ENCODE measurements around the gene NRXN3. TPM values are rescaled to one million over a fixed set of nuclear protein-coding genes. Genes with fewer than 3 reads are reported as not detected.
A peak's percentile ranks its signal among the peaks of the same experiment; 100 is the strongest.

The NRXN3 gene
- total RNA-seq, 1 donor from 2014 or later, result 1.0 TPM

GRCh38 chr14:79357307-79357706 is 1187.1 kb downstream of the NRXN3 start:
- intact Hi-C loops (cut with micrococcal nuclease), result no loop called here
- no peak for DNase-seq
- no peak for ATAC-seq

- intact Hi-C loops (cut with micrococcal nuclease), result no loop called here
- ATAC-seq (no peak), DNase-seq (no peak)
These were observed 1193.1 kb downstream of the NRXN3 start for GRCh38 chr14:79363291-79363690.

DNA sequence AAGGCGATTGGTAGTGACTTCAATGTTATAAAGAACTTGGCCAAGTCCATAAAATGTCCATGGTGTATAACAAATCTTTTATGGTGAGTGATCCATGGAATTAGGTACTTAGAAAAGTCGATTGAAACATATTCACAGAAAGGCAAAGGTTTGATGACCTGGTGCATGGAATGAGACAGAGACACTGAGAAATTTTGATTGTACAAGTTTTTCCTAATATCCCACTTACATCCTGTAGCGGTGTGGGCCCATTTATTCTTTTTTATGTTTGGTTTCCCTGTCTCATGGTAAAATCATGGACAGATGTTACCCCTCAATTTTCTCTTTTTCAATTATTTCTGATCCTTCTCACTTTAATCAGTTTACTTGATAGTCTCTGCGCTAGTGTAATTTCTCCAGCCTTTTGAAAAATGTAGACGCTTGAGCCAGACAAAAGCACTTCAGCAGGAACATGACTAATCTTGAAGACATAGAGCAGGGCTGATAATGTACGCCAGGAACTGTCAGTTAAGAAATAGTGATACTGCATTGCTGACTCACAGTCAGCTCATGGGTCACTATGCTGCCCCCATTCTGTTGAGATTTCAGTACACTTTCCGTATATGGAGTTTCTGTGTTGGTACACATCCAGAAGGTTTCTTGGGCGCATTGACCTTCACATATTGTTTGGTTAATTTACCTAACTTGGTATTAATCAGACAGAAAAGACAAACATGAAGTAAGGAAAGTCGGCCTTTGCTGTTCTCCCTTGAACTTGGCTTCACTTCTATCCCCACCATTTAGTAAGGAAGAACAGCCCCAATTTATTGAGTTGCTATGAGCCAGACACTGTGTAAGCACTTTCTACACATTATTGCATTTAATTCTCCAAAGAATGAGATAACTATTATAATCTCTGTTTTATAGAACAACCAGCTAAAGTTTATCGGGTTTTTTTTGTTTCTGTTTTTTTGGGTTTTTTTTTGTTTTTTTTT is 1199.5 kb downstream of the NRXN3 start:
- intact Hi-C loops (cut with micrococcal nuclease), result no loop called here
- DNase-seq (no peak), ATAC-seq (peak; percentile 41)

- intact Hi-C loops (cut with micrococcal nuclease), result no loop called here
- DNase-seq (no peak), ATAC-seq (no peak)
These were observed 1200.8 kb downstream of the NRXN3 start for GRCh38 chr14:79370969-79371368.

GRCh38 chr14:79373451-79373850 is 1203.3 kb downstream of the NRXN3 start:
- intact Hi-C loops (cut with micrococcal nuclease), result no loop called here
- no peak for ATAC-seq
- DNase-seq, result no peak

- DNase-seq (no peak), ATAC-seq (no peak)
- intact Hi-C loops (cut with micrococcal nuclease), result no loop called here
These were observed 1205.2 kb downstream of the NRXN3 start for GRCh38 chr14:79375356-79375755.

GRCh38 chr14:79376557-79376956 is 1206.4 kb downstream of the NRXN3 start:
- intact Hi-C loops (cut with micrococcal nuclease), result no loop called here
- no peak for DNase-seq

GRCh38 chr14:79378020-79378419 is 1207.8 kb downstream of the NRXN3 start:
- intact Hi-C loops (cut with micrococcal nuclease), result no loop called here
- no peak for DNase-seq
- ATAC-seq, result no peak

More at GRCh38 chr14:79376557-79376956, 1206.4 kb downstream of the NRXN3 start:
- ATAC-seq, result no peak

GRCh38 chr14:79379266-79379665 is 1209.1 kb downstream of the NRXN3 start:
- ATAC-seq, result no peak
- no peak for DNase-seq
- intact Hi-C loops (cut with micrococcal nuclease), result no loop called here

DNA sequence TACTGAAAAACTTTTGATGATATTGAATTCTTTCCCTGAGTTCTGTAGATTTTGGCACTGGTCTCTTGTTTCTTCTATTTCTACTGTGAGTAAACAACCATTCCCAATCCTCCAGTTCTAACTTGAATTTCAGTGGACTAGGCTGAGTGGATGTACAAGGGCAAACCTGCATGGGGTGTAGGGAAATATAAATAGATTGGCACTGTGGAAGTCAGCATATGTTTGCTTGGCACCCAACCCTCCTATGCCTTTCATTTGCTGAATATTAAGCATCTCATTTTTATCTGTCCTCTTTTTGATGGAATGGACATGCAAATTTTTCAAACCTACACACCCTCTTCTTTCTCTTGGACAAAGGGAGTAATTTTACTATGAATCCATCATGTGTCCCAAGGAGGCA is 1212.9 kb downstream of the NRXN3 start:
- ATAC-seq (no peak), DNase-seq (no peak)
- intact Hi-C loops (cut with micrococcal nuclease), result no loop called here

DNA sequence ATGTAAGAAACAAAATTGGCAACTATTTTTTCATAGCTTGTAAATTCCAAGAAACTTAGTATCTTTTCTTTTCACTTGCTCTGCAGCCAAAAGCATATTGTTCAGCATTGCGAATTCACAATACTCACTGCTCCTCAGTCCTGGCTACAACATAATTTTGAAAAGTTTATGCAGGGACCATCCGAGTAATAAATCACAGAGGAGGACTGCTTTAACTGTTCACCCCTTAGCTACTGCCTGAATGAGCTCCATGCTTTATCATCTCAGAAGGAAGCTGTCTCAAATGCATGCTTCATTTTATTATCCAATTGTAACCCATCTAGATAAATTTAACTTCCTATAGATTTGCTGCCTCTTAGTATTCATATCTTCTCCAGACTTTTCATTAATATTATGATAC is 1213.3 kb downstream of the NRXN3 start:
- intact Hi-C loops (cut with micrococcal nuclease), result no loop called here
- DNase-seq (no peak), ATAC-seq (no peak)

GRCh38 chr14:79395061-79395460 is 1224.9 kb downstream of the NRXN3 start:
- intact Hi-C loops (cut with micrococcal nuclease), result no loop called here
- no peak for ATAC-seq

GRCh38 chr14:79404874-79405511 is 1234.8 kb downstream of the NRXN3 start:
- intact Hi-C loops (cut with micrococcal nuclease), result no loop called here
- ATAC-seq (no peak), DNase-seq (no peak)

More at GRCh38 chr14:79395061-79395460, 1224.9 kb downstream of the NRXN3 start:
- no peak for DNase-seq

GRCh38 chr14:79405512-79405910 is 1235.3 kb downstream of the NRXN3 start:
- ATAC-seq, result no peak
- DNase-seq, result no peak
- intact Hi-C loops (cut with micrococcal nuclease), result no loop called here

DNA sequence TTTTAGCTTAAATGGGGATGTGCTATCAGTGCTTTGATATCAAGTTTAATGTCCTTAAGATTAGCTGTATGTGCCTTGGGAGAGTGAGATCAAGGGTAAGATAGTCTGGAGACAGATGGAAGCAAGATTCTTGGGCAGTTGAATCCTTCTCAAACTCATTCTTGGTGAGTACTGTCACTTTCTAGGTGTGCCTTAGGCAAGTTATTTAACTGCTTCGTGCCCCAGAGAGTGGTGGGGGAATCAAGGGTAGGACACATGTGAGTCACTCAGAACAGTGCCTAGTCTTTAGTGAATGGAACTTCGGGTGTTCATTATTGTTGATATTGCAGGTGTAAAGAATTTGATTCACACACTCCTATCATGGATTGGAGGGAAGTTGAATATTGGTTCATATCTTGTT is 1237.4 kb downstream of the NRXN3 start:
- DNase-seq (no peak), ATAC-seq (no peak)
- intact Hi-C loops (cut with micrococcal nuclease), result no loop called here

- DNase-seq, result no peak
- intact Hi-C loops (cut with micrococcal nuclease), result no loop called here
- ATAC-seq, result no peak
These were observed 1238.5 kb downstream of the NRXN3 start for GRCh38 chr14:79408696-79409095.

DNA sequence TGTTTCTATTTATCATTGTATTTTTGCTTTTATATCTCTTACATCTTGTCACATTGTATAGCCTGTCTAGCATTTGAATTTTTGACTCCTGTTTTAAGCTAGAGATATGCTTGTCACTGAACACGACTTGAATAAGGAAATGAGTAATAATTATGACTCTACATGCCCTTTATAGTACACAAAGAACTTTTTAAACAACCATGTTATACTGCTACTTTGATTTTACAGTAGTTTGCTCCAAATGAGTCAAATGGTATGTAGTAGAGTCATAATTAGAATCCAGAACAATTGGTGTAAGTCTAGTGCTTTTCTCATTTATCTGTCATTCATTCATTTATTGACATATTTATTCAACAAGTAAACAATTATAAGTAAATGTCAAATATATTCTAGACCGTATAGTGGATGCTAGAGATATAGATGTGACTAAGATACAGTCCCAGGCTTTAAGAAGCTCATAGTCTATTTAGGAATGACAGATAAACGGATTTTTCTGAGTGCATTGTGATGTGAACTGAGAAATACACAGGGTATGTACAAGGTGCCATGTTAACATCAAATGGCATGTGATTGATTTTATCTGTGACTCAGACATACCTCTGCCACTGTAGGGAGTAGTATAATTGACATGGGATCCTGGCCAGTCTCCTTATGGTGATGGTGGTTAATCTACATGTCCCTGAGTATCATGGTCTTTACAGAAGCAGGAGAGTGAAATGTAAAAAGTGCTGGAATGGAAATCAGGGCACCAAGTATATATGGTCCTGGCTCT is 1241.4 kb downstream of the NRXN3 start:
- intact Hi-C loops (cut with micrococcal nuclease), result no loop called here
- DNase-seq (no peak), ATAC-seq (no peak)

- ATAC-seq (no peak), DNase-seq (no peak)
- intact Hi-C loops (cut with micrococcal nuclease), result no loop called here
These were observed 1242.6 kb downstream of the NRXN3 start for GRCh38 chr14:79412822-79413221.

DNA sequence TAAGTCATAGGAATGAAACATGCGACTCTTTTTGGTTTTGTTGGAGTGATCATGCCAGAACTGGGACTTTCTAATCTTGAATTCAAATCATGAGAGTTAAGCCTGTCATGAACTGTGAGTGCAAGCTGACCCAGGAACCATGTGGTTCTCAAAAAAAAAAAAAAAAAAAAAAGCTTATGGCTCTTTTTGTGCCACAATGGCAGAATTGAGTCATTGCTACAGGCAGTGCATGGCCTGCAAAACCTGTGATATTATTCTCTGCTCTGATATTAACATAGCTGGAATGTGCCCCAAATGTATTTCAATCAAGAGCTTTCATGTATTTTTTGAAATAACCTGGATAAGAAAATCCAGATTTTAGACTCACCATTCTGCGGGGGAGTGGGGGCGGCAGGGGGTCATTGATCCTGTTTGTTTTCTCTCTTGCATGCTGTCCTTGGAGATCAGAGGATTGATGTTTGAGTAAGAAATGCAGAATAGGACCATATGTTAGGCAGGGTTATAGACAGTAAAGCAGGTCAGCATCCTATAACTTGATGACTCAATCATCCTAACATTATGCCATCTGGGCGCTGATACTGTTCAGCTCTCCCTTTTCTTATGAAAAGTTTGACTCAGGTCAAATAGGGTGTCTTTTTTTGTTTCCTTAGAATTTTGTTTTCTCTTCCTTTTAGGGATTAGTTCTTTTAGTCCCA is 1243.7 kb downstream of the NRXN3 start:
- no peak for ATAC-seq
- intact Hi-C loops (cut with micrococcal nuclease), result no loop called here
- no peak for DNase-seq

Data from left ventricle myocardium superior (tissue), 1 donor.